Measurements from ENCODE around the gene KRTCAP3.

The KRTCAP3 gene

GRCh38 chr2:27441958-27442919 lies at the start of gene KRTCAP3:
TSS of gene KRTCAP3 (plus strand) at chr2:27442381. CDS start at chr2:27442413, 32 bp downstream.
- DNase-seq (ENCODE audit: low read depth) = peak; percentile 28
- H3K4me3 ChIP-seq (ENCODE audit: low read depth, low read length) = no peak within 1 kb of the TSS
- peak; percentile 7 for TF ChIP-seq CTCF (IDR thresholded peaks at IDR 0.05; ENCODE audit: insufficient read depth, low read depth, low read length, missing control alignments)

- no peak overlapping the region for H3K4me3 ChIP-seq (ENCODE audit: low read depth, low read length)
- no peak for DNase-seq (ENCODE audit: low read depth)
- no peak for TF ChIP-seq CTCF (IDR thresholded peaks at IDR 0.05; ENCODE audit: insufficient read depth, low read depth, low read length, missing control alignments)
These were observed 49.0 kb upstream of the KRTCAP3 start for GRCh38 chr2:27393225-27393624.

GRCh38 chr2:27398962-27399361 lies 43.2 kb upstream of the KRTCAP3 start:
- DNase-seq (ENCODE audit: low read depth) = no peak
- TF ChIP-seq CTCF (IDR thresholded peaks at IDR 0.05; ENCODE audit: insufficient read depth, low read depth, low read length, missing control alignments) = no peak
- no peak overlapping the region for H3K4me3 ChIP-seq (ENCODE audit: low read depth, low read length)

- no peak for TF ChIP-seq CTCF (IDR thresholded peaks at IDR 0.05; ENCODE audit: insufficient read depth, low read depth, low read length, missing control alignments)
- no peak for DNase-seq (ENCODE audit: low read depth)
- no peak overlapping the region for H3K4me3 ChIP-seq (ENCODE audit: low read depth, low read length)
These were observed 41.6 kb upstream of the KRTCAP3 start for GRCh38 chr2:27400348-27401135.

- H3K4me3 ChIP-seq (ENCODE audit: low read depth, low read length) = peak overlapping the region; percentile 90
- peak; percentile 49 for DNase-seq (ENCODE audit: low read depth)
- peak; percentile 22 for TF ChIP-seq CTCF (IDR thresholded peaks at IDR 0.05; ENCODE audit: insufficient read depth, low read depth, low read length, missing control alignments)
These were observed 34.2 kb upstream of the KRTCAP3 start for GRCh38 chr2:27407798-27408491.

- H3K4me3 ChIP-seq (ENCODE audit: low read depth, low read length) = peak overlapping the region; percentile 90
- TF ChIP-seq CTCF (IDR thresholded peaks at IDR 0.05; ENCODE audit: insufficient read depth, low read depth, low read length, missing control alignments) = no peak
- peak; percentile 39 for DNase-seq (ENCODE audit: low read depth)
These were observed 33.4 kb upstream of the KRTCAP3 start for GRCh38 chr2:27408601-27409320.

Measured in GM12865 (cell line).